SK-N-SH (cell line): ENCODE results near the gene PKP1. TPM values are rescaled to one million over a fixed set of nuclear protein-coding genes. Genes with fewer than 3 reads are reported as not detected.

Experiments used
- CTCF ChIA-PET: fragments of 300-600, 350-600 bp; formaldehyde crosslinking; extraction: SDS; loops from one replicate; lab custom pipeline; 2021; lab: Yijun Ruan, JAX
- POLR2A ChIA-PET: fragments of 350-600 bp; sonication (Branson Sonifier 250); formaldehyde crosslinking; extraction: SDS; loops from one replicate; lab custom pipeline; 2020; ENCODE audit warnings: antibody characterized with exemption, inconsistent platforms; lab: Yijun Ruan, JAX
- DNase-seq: peaks from one replicate; pipeline ENCODE4 v3.0.0; 2012
- H2AFZ ChIP-seq: fragments of 200-600 bp; sonication (generic); 2 replicates; pipeline ENCODE4 v1.8.1; 2016; ENCODE audit warnings: antibody characterized with exemption, mild to moderate bottlenecking, low read depth
- H3F3A ChIP-seq: fragments of 200-600 bp; sonication (generic); replicated peaks from 2 replicates; pipeline ENCODE3; 2016; ENCODE audit warnings: antibody characterized with exemption, mild to moderate bottlenecking; ENCODE audit not compliant: insufficient read depth
- H3K27ac ChIP-seq, 2 experiments: fragments of 200-500 bp in 1 of 2; fragments of 200-600 bp in 1 of 2; sonication (Bioruptor generic) in 1 of 2; sonication (generic), shearing (Covaris generic) in 1 of 2; 2 replicates each; pipeline versions ENCODE4 v1.5.1 to v1.6.1; 2014 to 2016; ENCODE audit warnings: low read depth in 2 of 2, inconsistent platforms in 1 of 2, low read length in 1 of 2, mild to moderate bottlenecking in 1 of 2, mixed read lengths in 1 of 2
- H3K27me3 ChIP-seq: fragments of 200-600 bp; sonication (generic), shearing (Covaris generic); 2 replicates; pipeline ENCODE4 v1.6.1; 2016; ENCODE audit warnings: mixed run types; ENCODE audit not compliant: insufficient read depth
- H3K36me3 ChIP-seq, 2 experiments: fragments of 200-500 bp in 1 of 2; fragments of 200-600 bp in 1 of 2; sonication (Bioruptor generic) in 1 of 2; sonication (generic) in 1 of 2; replicated peaks in 1 of 2; 2 replicates each; pipeline versions ENCODE3 to v1.5.1; 2014 to 2016; ENCODE audit warnings: low read length in 1 of 2, mild to moderate bottlenecking in 1 of 2; ENCODE audit not compliant: insufficient read depth in 2 of 2, control insufficient read depth in 1 of 2
- H3K4me1 ChIP-seq, 2 experiments: fragments of 200-500 bp in 1 of 2; fragments of 200-600 bp in 1 of 2; sonication (Bioruptor generic) in 1 of 2; sonication (generic), shearing (Covaris generic) in 1 of 2; 2 replicates each; pipeline versions ENCODE4 v1.5.1 to v1.6.1; 2014 to 2016; ENCODE audit warnings: low read depth in 1 of 2, low read length in 1 of 2, mixed run types in 1 of 2; ENCODE audit not compliant: insufficient read depth in 2 of 2, control insufficient read depth in 1 of 2
- H3K4me2 ChIP-seq: fragments of 200-600 bp; sonication (generic), shearing (Covaris generic); 2 replicates; pipeline ENCODE4 v1.6.1; 2017; ENCODE audit warnings: mixed run types
- H3K4me3 ChIP-seq, 2 experiments: fragments of 200-500 bp in 1 of 2; fragments of 200-600 bp in 1 of 2; sonication (Bioruptor generic) in 1 of 2; sonication (generic), shearing (Covaris generic) in 1 of 2; 2 replicates each; pipeline versions ENCODE4 v1.5.1 to v1.8.1; 2014 to 2016; ENCODE audit warnings: low read depth in 2 of 2, inconsistent platforms in 1 of 2, low read length in 1 of 2, mild to moderate bottlenecking in 1 of 2, mixed read lengths in 1 of 2, moderate library complexity in 1 of 2
- H3K79me2 ChIP-seq: fragments of 200-600 bp; sonication (generic); 2 replicates; pipeline ENCODE4 v1.8.1; 2017; ENCODE audit warnings: mild to moderate bottlenecking; ENCODE audit not compliant: insufficient read depth
- H3K9ac ChIP-seq: fragments of 200-600 bp; sonication (generic); 2 replicates; pipeline ENCODE4 v1.6.1; 2017; ENCODE audit warnings: mixed run types
- H3K9me2 ChIP-seq: fragments of 200-600 bp; sonication (generic); 2 replicates; pipeline ENCODE4 v1.6.1; 2017; ENCODE audit warnings: mixed run types
- H3K9me3 ChIP-seq: fragments of 200-600 bp; sonication (generic); 2 replicates; pipeline ENCODE4 v1.6.1; 2017; ENCODE audit warnings: mixed run types, mild to moderate bottlenecking, moderate library complexity
- H4K20me1 ChIP-seq: fragments of 200-600 bp; sonication (generic); 2 replicates; pipeline ENCODE4 v1.6.1; 2017; ENCODE audit warnings: mild to moderate bottlenecking, mixed run types; ENCODE audit not compliant: insufficient read depth
- ELF1 ChIP-seq: IDR thresholded peaks from 2 replicates; pipeline ENCODE4 v1.4.0; 2012
- EP300 ChIP-seq, 2 experiments: IDR thresholded peaks; 2 replicates each; pipeline versions ENCODE4 v1.4.0 to v1.6.1; 2012; ENCODE audit warnings: borderline replicate concordance in 1 of 2, low read depth in 1 of 2, low read length in 1 of 2
- EZH2phosphoT487 ChIP-seq: fragments of 200-600 bp; sonication (generic); IDR thresholded peaks from 2 replicates; pipeline ENCODE4 v1.6.1; 2017; ENCODE audit warnings: low read depth, mixed run types, mild to moderate bottlenecking, antibody characterized with exemption, moderate library complexity, borderline replicate concordance
- FOSL2 ChIP-seq: IDR thresholded peaks from 2 replicates; pipeline ENCODE4 v1.4.0; 2012; ENCODE audit warnings: low read depth, mild to moderate bottlenecking, moderate library complexity, borderline replicate concordance
- FOXJ3 ChIP-seq: sonication (generic); formaldehyde crosslinking; IDR thresholded peaks from 2 replicates; pipeline ENCODE4 v1.5.1; 2020; ENCODE audit warnings: mild to moderate bottlenecking, missing genetic modification reagents
- FOXM1 ChIP-seq: IDR thresholded peaks from 2 replicates; pipeline ENCODE4 v1.4.0; 2012; ENCODE audit warnings: low read depth, mild to moderate bottlenecking
- GABPA ChIP-seq: IDR thresholded peaks from 2 replicates; pipeline ENCODE4 v1.4.0; 2012; ENCODE audit warnings: low read depth, mild to moderate bottlenecking
- GATA2 ChIP-seq: sonication (generic); formaldehyde crosslinking; IDR thresholded peaks from 2 replicates; pipeline ENCODE4 v1.5.0; 2020; ENCODE audit warnings: mild to moderate bottlenecking, missing genetic modification reagents
- JUND ChIP-seq: IDR thresholded peaks from 2 replicates; pipeline ENCODE4 v1.4.0; 2012
- NRF1 ChIP-seq: IDR thresholded peaks from 2 replicates; pipeline ENCODE4 v1.6.1; 2012; ENCODE audit warnings: low read depth, mild to moderate bottlenecking, low read length
- POLR2AphosphoS5 ChIP-seq: IDR thresholded peaks from 2 replicates; pipeline ENCODE4 v1.6.1; 2012; ENCODE audit warnings: low read depth, low read length
- RCOR1 ChIP-seq: fragments of 150-350 bp; IDR thresholded peaks from 2 replicates; pipeline ENCODE4 v1.6.1; 2017; ENCODE audit warnings: antibody characterized with exemption, low read length
- TAF1 ChIP-seq: IDR thresholded peaks from 2 replicates; pipeline ENCODE4 v1.6.1; 2012; ENCODE audit warnings: low read depth, mild to moderate bottlenecking, low read length, moderate library complexity, borderline replicate concordance
- TCF12 ChIP-seq: IDR thresholded peaks from 2 replicates; pipeline ENCODE4 v1.4.0; 2012
- WGBS: methylation state at CpG from one replicate; pipeline ENCODE4 v1.1.6; 2017; ENCODE audit warnings: low lambda C conversion rate; 5-methylcytosine and 5-hydroxymethylcytosine counted together
- polyA plus RNA-seq, 3 experiments: library from polyadenylated mRNA; depleted of rRNA; stranded (reverse); fragments of >200 nt; gene quantifications; 2 replicates each; pipeline ENCODE4 v1.2.3, GENCODE V29; 2012
- TF ChIP-seq, protein P1 (sequence below): fragments of 150-350 bp; IDR thresholded peaks from 2 replicates; pipeline ENCODE4 v1.6.1; 2016; ENCODE audit warnings: mild to moderate bottlenecking, low read depth, low read length
- TF ChIP-seq, protein P2 (sequence below): IDR thresholded peaks from 2 replicates; pipeline ENCODE4; 2012
- TF ChIP-seq, protein P3 (sequence below): fragments of 150-350 bp; IDR thresholded peaks from 2 replicates; pipeline ENCODE4 v1.6.1; 2017; ENCODE audit warnings: antibody characterized with exemption, low read length, low read depth, borderline replicate concordance
- TF ChIP-seq, protein P4 (sequence below): IDR thresholded peaks from 2 replicates; pipeline ENCODE4 v1.4.0; 2012; ENCODE audit warnings: low read depth

Gene PKP1
- polyA plus RNA-seq, 1 of the 3 experiments (the other 2 are of a cell fraction): not detected

DNA sequence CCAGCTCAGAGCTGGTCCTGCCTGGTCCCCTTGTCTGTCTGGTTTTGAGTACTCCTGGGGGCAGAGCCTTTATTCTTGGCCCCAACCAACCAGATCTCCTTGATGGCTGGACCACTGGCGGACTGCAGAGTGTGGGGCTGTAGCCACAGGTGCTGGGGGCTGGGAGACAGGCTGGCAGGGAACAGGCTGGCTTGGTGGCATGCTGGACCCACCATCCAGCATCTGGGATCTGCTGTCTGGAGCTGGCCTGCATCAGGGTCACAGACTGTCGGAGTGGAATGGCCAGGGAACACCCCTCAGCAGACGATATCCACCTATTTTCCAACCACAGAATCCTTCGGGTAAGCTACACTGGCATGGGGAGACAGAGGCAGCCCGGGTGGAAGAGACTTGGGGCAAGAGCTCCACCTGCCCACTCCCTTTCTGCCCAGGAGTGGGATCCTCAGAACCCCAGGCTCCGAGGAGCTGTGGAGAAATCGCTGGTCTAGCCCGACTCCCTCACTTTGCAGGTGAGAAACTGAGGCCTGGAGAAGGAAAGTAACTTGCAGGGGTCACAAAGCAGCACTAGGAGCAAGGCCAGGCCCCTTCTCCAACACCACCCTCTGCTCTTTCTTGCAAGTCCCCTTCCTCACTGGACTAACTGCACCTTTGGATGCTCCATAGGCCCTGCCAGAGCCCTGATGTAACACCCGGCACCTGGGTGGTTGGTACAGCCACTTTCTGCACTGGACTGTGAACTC lies 53.6 kb downstream of the PKP1 start:
- no peak for DNase-seq
- TF ChIP-seq POLR2AphosphoS5 (no peak), NRF1 (no peak), GABPA (no peak)
- Histone ChIP-seq H3K4me2 (no peak overlapping the region), H3K79me2 (no peaks in the 10 kb centered on the region), H3K4me3 (no peak overlapping the region), H3K4me1 (peaks cover 0 to 9% of the 10 kb centered on the region in 2 experiments; a peak in 3 of 4 replicates), H4K20me1 (no peaks in the 10 kb centered on the region), H3K9ac (no peak overlapping the region), H2AFZ (no peak overlapping the region), H3K36me3 (no peaks in the 10 kb centered on the region), H3K9me3 (peaks cover 7% of the 10 kb centered on the region; the same call in 1 of the 2 replicates), H3K9me2 (no peaks in the 10 kb centered on the region), H3F3A (no peaks in the 10 kb centered on the region), H3K27ac (no peak overlapping the region), H3K27me3 (no peaks in the 10 kb centered on the region)
- ChIA-PET POLR2A (no interaction called here), CTCF (interaction anchor here (1.0 to 2.9 kb wide), 5 partner anchors 9 to 82 kb away, joined by 3 to 21 read pairs (median 8); no protein-coding TSS in a partner anchor)
- 53% methylated on average over 8 of the region's 9 CpGs for WGBS

DNA sequence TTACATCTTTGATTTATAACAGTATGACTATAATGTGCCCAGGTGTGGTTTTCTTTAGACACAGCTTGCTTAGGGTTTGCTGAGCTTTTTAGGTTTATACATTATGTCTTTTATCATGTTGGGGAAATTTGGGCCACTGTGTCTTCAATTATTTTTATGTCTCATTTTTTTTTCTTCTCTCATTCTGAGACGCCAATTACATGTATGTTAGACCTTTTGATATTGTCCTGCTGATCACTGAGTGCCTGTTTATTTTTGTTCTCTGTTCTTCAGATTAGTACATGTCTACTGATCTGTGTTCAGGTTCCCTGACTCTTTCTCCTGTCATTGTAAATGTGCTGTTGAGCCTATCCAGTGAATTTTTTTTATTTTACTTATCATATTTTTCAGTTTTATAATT lies 58.1 kb downstream of the PKP1 start:
- no peaks in the 10 kb centered on the region; a peak in 2 of 4 replicates for H3K4me1 ChIP-seq
- H3K79me2 ChIP-seq: no peaks in the 10 kb centered on the region
- CTCF ChIA-PET: interaction anchor here (1.1 to 2.7 kb wide), 2 partner anchors 32 to 90 kb away, joined by 3 to 6 read pairs; no protein-coding TSS in a partner anchor
- H3K9me3 ChIP-seq: peaks cover 7% of the 10 kb centered on the region; the same call in 1 of the 2 replicates
- no peak overlapping the region for H3K27ac ChIP-seq
- no peaks in the 10 kb centered on the region for H3K9me2 ChIP-seq
- WGBS: 16% methylated on average over 1 of the region's 1 CpG
- no peak overlapping the region for H3K4me2 ChIP-seq
- H2AFZ ChIP-seq: no peak overlapping the region
- DNase-seq: no peak
- no peak overlapping the region for H3K9ac ChIP-seq
- H3K36me3 ChIP-seq: no peaks in the 10 kb centered on the region
- no peaks in the 10 kb centered on the region for H4K20me1 ChIP-seq
- no peak overlapping the region for H3K4me3 ChIP-seq
- POLR2A ChIA-PET: no interaction called here
- TF ChIP-seq, protein P1, sequence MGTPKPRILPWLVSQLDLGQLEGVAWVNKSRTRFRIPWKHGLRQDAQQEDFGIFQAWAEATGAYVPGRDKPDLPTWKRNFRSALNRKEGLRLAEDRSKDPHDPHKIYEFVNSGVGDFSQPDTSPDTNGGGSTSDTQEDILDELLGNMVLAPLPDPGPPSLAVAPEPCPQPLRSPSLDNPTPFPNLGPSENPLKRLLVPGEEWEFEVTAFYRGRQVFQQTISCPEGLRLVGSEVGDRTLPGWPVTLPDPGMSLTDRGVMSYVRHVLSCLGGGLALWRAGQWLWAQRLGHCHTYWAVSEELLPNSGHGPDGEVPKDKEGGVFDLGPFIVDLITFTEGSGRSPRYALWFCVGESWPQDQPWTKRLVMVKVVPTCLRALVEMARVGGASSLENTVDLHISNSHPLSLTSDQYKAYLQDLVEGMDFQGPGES: no peak
- no peak for TF ChIP-seq POLR2AphosphoS5
- TF ChIP-seq TAF1: no peak
- TF ChIP-seq, protein P2, sequence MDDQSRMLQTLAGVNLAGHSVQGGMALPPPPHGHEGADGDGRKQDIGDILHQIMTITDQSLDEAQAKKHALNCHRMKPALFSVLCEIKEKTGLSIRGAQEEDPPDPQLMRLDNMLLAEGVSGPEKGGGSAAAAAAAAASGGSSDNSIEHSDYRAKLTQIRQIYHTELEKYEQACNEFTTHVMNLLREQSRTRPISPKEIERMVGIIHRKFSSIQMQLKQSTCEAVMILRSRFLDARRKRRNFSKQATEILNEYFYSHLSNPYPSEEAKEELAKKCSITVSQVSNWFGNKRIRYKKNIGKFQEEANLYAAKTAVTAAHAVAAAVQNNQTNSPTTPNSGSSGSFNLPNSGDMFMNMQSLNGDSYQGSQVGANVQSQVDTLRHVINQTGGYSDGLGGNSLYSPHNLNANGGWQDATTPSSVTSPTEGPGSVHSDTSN: no peak
- TF ChIP-seq NRF1: no peak
- no peak for TF ChIP-seq FOXM1
- TF ChIP-seq, protein P3, sequence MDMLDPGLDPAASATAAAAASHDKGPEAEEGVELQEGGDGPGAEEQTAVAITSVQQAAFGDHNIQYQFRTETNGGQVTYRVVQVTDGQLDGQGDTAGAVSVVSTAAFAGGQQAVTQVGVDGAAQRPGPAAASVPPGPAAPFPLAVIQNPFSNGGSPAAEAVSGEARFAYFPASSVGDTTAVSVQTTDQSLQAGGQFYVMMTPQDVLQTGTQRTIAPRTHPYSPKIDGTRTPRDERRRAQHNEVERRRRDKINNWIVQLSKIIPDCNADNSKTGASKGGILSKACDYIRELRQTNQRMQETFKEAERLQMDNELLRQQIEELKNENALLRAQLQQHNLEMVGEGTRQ: no peak
- no peak for TF ChIP-seq EZH2phosphoT487
- no peak for TF ChIP-seq ELF1
- no peak for TF ChIP-seq JUND
- TF ChIP-seq RCOR1: no peak
- no peak for TF ChIP-seq EP300 (IDR thresholded peaks at IDR 0.05; ENCODE audit: borderline replicate concordance in 1 of 2, low read depth in 1 of 2, low read length in 1 of 2)
- no peak for TF ChIP-seq FOSL2
- TF ChIP-seq TCF12: no peak
- no peak for TF ChIP-seq GATA2 (CRISPR knock-in tag)
- TF ChIP-seq FOXJ3 (CRISPR knock-in tag): no peak
- TF ChIP-seq, protein P4, sequence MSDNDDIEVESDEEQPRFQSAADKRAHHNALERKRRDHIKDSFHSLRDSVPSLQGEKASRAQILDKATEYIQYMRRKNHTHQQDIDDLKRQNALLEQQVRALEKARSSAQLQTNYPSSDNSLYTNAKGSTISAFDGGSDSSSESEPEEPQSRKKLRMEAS: no peak
- H3F3A ChIP-seq: no peaks in the 10 kb centered on the region
- no peaks in the 10 kb centered on the region; the same call in 1 of the 2 replicates for H3K27me3 ChIP-seq
